Measurements from ENCODE around the gene PRKCD.

PRKCD gene

DNA sequence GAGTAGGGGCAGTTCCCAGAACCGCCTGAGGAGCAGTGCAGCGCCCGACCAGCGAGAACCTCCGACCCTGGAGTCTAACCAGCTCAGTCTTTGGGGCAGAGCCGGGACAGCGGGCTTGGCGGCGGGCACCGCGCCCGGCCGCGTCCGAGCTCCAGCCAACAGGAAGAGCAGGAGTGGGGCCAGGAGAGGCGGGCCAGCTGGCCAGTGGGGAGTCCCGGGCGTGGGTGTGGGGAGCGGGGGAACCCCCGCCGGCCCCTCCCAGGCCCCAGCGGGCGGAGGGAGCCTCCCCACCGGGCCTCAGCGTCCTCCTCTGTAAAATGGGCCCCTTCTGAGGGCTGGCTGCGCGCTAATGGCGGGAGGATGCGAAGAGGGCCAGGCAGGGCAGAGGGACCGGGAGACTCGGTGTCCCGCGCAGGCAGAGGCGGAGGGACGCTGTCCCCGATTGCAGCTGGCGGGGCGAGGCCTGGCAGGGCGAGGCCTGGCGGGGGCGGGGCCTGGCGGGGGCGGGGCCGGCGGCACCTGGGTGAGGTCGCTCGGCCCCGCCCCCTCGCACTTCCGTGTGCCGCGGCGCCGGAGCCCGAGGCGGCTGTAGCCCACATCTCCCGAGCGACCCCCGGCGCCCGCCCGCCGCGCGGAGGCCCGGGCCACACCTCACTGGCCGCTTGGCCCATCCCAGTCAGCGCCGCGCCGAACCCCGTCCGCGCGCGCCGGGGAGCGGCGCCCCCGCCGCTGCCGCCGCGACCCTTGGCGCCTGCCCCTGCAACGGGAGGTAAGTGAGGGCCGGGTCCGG lies at the start of gene PRKCD:
TSS of gene PRKCD (plus strand) at position 550 of the 790 bp plus-strand sequence. CDS start 17,214 bp downstream, outside the sequence.
- peak; percentile 83 for DNase-seq

GRCh38 chr3:53111822-53112221 lies 49.2 kb upstream of the PRKCD start:
- no peak for DNase-seq

GRCh38 chr3:53113293-53114010 lies 47.6 kb upstream of the PRKCD start:
- no peak for DNase-seq

- DNase-seq, result peak; percentile 90
Measured at GRCh38 chr3:53114011-53114400, 47.0 kb upstream of the PRKCD start.

GRCh38 chr3:53114412-53115074 lies 46.5 kb upstream of the PRKCD start:
- peak; percentile 52 for DNase-seq

DNA sequence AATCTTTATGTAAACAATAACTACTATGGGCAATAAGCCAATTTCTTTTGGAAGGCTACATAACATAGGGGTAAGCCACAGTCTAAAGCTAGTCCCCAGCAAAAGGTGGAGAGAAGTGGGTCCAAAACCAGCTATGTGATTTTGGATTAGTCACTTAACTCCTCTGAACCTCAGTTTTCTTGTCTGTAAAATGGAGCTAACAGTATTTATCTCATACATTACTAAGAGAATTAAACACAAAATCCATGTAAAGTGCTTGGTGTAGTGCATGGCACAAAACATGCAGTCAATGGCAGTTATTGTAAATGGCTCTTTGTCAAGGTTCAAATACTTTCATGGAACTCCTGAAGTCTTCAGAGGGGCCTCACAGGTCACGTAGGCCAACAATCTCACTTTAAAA lies 44.1 kb upstream of the PRKCD start:
- no peak for DNase-seq

- no peak for DNase-seq
Measured at GRCh38 chr3:53120336-53120735, 40.7 kb upstream of the PRKCD start.

- no peak for DNase-seq
Measured at GRCh38 chr3:53122255-53122932, 38.6 kb upstream of the PRKCD start.

DNA sequence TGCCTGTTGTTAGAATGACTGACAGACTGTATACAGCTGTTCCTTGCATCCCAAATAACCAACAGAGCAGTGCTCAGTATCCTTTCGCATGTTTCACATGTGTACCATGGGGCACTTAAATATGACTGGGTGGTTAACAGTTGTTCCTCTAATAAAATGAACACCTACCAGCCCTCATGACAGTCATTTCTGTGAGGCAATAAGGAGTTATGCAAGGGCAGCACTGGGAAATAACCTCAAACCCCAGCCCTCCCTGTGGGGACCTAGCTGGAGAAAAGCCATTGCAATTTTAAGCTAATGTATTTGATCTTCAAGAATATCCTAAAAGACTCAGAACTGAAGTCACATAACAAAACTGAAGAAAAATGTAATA lies 38.1 kb upstream of the PRKCD start:
- DNase-seq, result no peak

- DNase-seq, result no peak
Measured at GRCh38 chr3:53123510-53123909, 37.5 kb upstream of the PRKCD start.

GRCh38 chr3:53123953-53124352 lies 37.1 kb upstream of the PRKCD start:
- DNase-seq, result no peak

GRCh38 chr3:53126601-53127000 lies 34.4 kb upstream of the PRKCD start:
- no peak for DNase-seq

GRCh38 chr3:53129344-53129743 lies 31.7 kb upstream of the PRKCD start:
- no peak for DNase-seq

DNA sequence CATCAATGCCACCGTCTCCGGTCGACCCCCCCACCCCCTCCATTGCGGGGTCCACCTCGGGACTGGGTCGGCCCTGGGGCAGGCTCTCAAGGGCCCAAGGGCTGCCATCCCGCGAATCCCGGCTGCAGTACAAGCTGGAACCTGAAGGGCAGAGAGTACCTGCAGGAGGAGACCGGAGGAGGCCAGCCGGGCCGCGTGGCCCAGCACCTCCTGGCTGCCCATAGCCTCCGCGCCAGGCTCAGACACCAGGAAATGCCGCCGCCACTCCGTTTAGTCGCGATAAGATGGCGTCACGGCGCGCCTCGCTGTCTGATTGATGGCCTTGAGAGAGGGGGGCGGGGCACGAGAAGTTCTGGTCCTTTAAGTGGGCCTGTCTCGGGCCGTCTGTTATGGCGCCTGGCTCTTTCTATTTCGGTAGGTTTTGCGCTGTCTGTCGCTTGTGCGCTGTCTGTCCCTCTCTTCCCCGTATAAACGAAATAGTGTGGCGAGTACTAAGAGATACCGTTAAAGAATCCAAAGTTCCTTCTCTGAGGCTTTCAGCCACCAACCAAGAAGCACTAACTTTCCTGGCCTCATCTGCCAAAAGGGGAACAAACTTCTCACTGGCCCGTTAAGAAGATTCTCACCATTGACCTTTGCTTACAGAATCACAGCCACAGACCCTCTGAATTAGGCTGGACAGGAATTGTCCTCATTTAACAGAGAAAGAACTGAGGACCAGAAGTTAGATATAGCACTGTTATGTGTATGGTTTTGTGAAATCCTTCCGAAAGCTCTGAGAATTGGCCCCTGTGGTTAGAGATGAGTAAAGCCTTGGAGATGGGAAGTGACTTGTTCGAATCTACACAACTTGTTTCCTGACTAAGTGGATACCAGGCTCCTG lies 30.6 kb upstream of the PRKCD start, which contains the start of gene RFT1:
TSS of gene RFT1 (minus strand) at position 257 of the 883 bp plus-strand sequence. CDS start at position 222, 35 bp downstream.
- peak; percentile 98 for DNase-seq

GRCh38 chr3:53131096-53131495 lies 29.9 kb upstream of the PRKCD start:
- DNase-seq, result no peak

DNA sequence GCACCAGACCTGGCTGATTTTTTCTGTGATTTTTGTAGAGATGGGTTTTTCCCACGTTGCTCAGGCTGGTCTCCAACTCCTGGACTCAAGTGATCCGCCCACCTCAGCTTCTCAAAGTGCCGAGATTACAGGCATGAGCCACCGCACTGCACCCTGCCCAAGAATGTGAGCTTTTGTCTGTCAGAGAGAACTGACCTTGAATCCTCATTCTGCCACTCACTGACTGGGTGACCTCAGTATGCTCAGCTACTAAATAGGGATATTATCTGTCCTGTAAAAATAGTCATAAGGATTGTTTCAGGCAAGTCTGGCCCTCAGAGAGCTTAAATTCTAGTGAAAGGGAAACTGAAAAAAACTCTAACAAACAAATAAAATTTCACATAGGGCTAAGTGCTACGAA lies 28.7 kb upstream of the PRKCD start:
- DNase-seq, result no peak

DNA sequence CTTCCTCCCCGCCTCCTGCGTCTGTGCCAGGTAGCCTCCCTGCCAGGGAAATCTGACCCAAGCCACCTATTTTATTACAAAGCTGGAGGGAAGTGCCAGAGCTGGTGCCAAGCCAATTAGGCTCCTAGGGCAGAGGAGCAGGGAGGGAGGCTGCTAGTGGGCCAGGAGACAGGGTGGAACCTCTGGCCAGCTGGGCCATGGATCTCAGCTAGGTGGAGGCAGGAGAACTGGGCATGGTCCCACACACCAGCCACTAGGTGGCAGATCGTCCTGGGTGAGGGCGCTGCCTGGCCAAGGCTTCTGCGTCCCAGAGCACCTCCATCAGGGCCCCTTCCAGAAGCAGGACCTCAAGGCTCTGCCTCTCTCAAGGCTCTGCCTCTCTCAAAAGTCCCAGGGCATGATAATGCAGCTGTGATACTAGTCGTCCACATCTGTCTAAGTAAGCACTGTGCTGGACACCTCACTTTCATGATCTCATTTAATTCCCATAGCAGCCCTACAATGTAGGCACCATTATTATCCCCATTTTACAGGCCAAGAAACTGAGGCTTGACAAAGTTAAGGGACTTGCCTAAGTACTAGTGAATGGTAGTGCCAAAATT lies 26.3 kb upstream of the PRKCD start:
- DNase-seq, result peak; percentile 79

DNA sequence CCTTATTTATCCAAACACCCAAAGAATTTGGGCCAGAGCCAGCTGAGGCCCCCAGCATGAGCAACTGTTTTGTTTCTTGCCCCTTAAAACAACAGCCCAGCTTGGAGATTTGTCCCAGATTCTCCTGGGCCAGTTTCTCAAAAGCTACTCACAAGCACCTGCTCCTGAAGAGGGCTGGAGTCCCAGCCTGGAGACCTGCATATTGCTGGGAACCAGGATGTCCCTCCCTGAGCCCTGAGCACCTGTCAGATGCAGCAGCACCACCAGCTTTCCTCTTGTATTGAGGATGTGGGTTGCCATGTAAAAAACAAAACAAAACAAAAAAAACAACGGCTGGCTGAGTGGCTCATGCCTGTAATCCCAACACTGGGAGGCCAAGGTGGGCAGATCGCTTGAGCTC lies 23.8 kb upstream of the PRKCD start:
- no peak for DNase-seq

DNA sequence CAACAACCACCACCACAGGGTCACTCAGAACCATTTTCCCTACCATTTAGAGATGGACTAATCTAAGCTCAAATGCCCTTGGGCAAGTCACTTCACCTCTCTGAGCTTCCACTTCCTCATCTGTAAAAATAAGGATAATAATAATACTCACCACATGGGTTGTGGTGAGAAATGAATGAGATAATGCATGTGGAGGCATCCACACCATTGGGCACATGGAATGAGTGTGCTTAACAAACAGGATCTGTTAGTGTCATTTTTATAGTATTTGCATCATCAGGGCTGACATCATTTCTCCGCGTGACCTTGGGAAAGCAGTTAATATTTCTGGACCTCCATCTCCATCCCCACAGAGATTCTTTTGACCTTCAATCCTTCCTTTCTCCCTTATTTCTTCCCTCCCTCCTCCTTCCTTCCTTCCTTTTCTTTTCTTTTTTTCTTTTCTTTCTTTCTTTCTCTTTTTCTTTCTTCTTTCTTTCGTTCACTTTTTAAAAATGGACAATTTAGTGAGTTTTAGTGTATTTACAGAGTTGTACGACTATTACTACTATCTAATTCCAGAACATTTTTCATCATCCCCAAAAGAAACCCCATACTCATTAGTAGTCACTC lies 23.1 kb upstream of the PRKCD start:
- DNase-seq, result no peak

DNA sequence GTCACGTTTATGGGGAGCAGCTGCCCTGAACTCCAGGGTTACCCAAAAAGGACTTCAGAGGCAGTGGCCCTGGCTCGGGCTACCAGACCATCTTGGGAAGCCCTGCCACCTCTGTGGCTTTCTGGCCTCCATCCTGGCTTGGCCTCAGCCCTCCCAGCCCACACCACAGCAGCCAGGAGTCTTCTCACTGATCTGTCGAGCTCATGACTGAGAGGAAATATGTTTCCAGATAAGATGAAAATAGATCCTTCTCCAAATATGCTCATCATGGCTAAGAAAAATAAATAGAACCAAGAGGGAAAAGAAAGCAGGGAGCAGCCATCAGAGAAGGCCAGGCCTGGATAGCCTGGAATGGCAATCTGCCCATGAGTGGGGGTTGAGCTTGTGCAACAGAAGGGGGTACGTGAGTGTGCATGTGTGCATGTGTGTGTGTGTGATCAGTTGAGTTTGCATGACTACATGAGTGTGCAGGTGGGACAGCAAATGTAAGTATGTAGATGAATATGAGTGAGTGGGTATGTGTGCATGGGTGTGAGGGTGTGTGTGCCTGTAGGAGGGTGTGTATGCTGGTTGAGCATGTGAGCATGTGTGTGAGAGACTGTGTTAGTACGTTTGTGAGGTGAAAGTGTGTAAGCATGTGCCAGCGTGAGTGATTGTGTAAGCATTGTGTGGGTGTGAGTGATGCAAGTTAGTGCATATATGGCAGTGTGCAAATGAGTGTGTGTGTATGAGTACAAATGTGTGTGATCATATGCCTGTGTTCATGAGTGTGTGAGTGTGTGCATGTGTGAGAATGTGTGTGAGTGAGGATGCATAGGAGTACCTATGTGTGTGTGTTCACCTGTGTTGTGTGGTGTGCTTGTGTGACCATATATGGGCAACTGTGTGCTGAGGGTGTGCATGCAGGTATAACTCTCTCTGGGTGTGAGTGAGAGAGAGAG lies 20.8 kb upstream of the PRKCD start:
- no peak for DNase-seq

Measured in activated CD4-positive, alpha-beta T cell treated with anti-CD3 and anti-CD28 coated beads, Interleukin-2, Interleukin-6, amounts not matched to agents 100 ng/mL and 50 ng/mL, durations not matched to agents 16 hours and 8 hours (primary cell).